DMS79 treated with DMSO at 0.1 percent for 48 hours (cell line): ENCODE measurements around the gene EIF2D.
"Not testable (repeated sequence)": the region's sequence is repeated elsewhere in the genome, so short reads cannot be mapped to it uniquely, and the experiment has no call there.

ENCODE experiments used
- DNase-seq: peaks from one replicate; lab custom pipeline; 2025; lab: John Stamatoyannopoulos, UW

The EIF2D gene

DNA sequence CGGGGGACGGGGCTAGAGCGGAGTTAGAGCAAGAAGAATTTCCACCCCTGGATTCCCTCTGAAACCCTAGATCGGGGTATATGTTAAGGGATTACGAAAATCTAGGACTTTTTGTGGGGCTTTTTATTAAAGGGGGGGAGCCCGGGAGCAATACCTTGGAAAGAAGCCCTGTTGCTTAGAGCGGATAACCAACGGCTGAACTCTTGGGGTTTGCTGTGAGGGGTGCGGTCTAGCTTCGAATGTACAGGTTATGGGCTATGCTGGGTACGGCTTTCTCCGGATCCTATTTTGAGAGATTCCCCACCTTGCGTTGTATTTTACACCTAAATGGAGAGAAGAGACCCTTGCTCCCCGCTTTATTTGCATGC lies 23.7 kb upstream of the EIF2D start:
- no peak for DNase-seq

DNA sequence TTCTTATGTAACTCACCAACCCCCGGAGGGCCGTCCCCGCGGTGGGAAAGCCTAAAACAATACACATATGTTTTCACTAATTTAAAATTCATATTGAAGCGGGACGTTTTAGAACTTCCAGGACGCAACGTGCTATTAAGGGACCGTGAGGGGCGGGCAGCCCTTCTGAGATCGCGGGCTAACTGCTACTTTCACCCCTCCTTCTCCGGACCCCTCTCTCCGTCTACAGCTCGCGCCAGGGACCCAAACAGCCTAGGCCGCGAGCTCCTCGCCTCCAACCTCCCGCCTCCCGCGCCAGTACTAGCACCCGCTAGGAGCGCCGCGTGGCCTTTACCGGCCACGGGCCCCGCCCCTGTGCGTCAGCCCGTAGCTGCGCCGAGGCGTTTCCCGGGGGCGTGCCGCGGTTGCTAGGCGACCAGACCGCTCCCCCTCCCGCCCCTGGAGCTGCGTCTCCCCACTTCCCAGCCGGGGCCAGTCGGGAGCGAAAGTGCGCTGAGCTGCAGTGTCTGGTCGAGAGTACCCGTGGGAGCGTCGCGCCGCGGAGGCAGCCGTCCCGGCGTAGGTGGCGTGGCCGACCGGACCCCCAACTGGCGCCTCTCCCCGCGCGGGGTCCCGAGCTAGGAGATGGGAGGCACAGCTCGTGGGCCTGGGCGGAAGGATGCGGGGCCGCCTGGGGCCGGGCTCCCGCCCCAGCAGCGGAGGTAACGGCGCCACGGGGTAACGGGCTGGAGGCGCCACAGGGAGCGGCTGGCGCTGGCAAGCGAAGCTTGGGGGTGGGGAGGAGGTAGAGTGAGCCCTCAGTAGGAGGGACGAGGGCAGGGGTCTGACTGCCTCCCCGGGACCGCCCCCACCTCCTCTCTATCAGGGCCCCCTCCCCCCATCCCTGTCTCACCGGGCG lies 23.1 kb upstream of the EIF2D start, which contains the start of gene DYRK3:
TSS of gene DYRK3 (plus strand) at position 457 of the 898 bp plus-strand sequence. CDS start at position 625, 168 bp downstream.
- DNase-seq = peak; percentile 80

DNA sequence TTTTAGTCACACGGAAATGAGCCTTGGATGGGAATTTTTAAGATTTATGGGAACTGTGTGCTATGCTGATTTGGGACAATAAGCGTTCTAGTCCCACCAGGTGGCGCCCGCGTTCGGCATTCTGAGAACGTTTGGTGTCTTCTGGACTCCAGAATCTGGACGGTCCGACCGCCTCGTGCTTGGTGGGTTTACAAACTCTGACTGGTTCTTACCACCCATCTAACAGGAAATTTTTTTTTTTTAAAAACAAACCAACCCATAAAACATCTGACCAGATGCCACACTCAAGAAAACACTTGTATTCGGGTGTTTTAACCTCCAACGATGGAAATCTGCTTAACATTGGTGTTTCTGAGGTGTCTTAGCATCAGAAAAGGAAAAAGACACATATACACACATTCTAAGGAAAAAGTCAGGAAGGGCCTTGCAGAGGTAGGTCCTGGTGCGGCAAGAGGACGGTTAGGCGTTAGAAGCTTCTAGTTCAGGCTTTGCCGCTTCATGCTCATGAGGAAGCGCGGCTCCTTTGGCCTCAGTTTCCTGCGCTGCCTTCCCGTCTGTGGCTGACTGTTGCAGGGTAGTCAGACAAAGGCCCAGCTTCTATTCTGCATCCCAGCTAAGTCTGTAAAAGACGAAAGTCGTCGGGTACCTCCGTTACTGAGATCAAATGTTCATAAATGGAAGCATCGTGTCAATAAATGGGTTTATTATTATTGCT lies 22.3 kb upstream of the EIF2D start:
- DNase-seq = peak; percentile 74

DNA sequence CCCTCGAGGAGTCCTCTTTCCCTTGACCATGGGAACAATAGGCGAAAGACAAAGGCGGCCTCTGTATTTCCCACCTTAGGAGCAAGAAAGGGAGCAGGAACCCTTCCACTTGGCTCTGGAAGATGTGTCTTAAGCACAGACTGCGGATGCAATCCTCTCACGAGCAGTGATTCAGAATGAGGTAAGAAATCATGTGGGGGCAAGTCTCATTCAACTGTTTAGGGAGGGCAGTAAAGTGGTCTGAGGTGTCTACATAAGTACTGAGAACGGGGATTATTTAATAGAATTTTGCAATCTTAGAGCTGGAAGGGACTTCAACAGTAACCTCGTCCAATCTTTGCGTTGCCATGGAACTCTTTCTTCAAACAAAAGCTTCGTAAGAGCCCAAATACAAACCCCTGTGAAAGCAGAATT lies 21.4 kb upstream of the EIF2D start:
- no peak for DNase-seq

DNA sequence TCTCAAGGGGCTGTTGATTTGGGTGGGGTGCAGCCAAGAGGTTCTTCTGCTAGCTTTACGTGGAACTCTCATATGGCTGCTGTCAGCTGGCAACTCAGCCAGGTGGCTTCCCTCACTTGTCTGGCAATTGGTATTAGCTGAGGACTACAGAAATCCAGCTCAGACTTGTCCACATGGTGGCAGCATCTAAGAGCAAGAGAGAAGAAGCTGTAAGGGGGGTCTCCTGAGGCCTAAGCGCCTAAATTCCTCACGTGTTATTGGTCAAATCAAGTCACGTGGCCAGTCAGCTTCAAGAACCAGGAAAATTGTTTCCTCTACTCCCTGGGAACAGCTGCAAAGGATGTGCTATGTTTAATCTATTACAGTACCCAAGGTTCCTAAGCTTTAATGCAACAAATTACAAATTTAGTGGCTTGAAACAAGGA lies 18.8 kb upstream of the EIF2D start:
- peak; percentile 40 for DNase-seq

DNA sequence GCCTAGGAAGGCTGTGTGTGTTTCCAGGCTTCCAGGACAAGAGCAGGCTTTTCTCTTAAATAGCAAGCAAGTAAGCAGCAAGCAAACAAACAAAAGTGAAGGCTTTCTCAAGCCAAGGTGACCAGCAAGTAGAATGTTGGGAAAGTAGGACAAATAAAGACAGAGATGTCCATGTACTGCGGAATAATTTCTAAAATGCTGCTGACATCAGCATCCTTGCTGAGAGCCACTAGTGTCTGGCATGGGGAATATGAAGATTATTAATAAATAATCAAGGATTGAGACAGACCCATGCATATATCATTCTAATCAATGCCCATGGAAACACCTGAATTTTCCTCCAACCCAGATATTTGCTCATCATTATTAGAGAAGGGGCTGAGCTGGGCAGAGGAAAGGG lies 16.7 kb upstream of the EIF2D start:
- no peak for DNase-seq

DNA sequence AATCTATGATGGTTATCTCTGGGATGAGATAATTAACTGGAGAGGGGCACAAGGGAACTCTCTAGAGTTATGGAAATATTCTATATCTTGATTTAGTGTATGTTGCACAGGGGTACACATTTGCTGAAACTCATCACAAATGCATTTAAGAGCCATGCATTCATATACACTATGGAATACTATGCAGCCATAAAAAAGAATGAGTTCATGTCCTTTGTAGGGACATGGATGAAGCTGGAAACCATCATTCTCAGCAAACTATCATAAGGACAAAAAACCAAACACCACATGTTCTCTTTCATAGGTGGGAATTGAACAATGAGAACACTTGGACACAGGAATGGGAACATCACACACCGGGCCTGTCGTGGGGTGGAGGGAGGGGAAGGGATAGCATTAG lies 14.1 kb upstream of the EIF2D start:
- DNase-seq = not testable (repeated sequence)

DNA sequence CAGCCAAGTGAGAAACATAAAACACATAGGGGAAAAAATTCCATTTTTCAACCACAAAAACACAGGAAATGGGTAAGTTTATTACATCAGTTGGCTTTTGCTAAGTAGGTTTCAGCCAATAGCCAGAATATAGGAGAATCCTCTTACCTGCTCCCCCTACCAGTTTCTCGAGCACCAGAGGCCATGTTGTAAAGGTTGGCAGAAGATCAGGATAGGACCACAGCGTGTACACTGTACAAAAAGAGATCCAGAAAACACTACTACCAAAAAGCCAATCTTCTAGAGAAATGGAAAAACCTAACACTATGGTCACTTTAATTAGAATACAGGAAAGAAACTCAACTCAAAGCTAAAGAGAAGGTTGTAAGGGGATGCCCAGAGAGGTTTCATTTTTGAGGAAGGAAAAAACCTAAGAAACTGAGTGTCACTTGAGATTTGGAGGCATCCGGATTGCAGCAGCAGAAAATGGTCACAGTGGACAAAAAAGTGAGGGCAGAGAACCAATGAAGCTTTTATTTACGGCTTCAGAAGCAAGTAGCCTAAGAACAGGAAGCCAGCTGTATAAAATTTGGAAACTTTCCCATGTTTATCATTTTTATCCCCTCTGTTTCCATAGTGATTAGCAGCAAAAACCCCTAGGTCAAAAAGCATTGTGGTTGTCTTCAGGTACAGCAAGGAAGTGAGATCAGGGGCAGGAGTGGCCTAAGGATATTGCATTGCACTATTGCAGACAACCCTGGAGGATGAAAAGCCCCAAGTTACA lies 2.9 kb downstream of the EIF2D start:
- no peak for DNase-seq

DNA sequence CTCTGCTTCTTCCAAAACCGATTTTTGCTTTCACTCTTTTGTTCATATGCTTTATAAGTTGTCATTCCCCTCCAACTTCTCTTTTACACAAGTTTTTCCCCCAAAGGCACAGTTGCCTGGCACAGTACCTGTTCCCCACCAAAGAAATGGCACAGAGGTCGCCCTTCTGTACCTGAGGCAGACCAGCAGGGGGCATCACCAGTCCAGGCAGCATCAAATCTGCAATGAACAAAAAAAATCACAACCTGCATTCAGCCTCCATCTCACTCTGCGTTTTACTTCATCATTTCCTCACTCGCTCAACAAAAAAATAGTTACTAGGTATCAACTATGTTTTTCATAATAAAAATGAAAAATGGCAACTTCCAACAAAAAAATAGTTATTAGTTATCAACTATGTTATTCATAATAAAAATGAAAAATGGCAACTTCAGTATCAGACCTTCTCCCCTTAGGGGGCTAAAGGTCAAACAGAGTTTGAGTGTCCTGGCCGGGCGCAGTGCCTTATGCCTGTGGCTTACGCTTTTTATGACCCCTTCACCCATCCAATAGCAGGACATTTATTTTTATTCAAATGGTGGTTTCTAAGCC lies 4.1 kb downstream of the EIF2D start:
- no peak for DNase-seq

DNA sequence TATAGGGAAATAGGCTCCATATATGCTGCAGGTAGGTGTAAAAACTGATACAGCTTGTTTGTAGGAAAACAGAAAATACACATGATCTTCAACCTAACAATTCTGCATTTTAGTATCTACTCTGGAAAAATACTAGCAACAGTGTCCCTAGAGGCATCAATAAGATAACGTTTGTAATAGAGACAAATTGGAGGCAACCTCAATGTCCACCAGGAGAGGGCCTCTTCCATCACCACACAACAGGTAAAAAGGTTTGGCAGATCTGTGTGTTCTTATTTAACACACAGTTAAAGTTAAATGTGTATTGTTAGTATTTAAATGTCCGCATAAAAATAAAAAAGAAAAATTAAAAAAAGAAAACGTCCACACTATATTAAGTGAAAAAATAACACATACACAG lies 5.4 kb downstream of the EIF2D start:
- DNase-seq = no peak

DNA sequence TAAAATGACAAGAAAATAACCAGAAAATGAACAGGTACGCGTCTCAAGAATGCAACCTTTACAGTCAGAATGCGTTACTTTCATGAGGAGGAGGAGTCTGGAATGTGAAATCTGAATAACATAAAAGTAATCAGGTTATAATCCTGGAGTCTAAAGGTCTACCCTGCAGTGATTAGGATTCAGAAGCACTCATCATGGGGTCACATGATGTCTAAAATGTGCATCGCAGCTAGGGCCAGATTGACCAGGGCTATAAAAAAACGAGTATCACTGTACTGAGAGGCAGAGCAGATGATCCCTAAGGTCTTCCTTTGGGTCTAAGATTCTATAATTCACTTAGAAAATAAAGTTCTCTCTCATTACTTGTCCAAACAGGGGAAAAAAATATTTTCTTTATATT lies 7.4 kb downstream of the EIF2D start:
- DNase-seq = no peak

DNA sequence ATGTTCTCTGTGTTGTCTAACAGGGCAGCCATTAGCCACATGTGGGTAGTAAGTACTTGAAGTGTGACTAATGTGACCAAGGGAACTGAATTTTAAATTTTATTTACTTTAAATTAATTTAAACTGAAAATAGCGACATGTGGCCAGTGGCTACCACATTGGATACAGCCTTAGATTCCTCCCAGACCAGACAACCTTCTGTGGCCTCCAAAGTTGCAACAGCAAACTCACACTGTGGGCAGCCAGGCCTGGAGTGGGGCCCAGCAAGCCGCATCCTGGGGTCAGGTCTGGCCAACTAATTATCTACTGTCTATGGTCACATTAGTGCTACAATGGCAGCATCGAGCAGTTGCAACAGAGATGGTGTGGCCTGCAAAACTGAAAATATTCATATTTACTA lies 11.7 kb downstream of the EIF2D start:
- no peak for DNase-seq

DNA sequence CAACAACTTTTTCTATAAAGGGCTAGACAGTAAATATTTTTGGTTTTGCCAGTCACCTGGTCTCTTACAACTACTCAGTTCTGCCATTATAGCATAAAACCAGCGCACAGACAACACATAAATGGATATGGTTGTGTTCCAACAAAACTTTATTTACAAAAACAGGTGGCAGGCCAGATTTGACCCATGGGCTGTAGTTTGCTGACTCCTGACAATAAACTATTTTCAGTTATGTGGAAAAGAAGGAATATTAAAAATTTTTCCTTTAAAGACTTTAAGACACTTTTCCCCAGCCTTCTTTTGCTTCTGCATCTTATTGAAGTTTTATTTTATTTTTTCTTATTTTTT lies 16.0 kb downstream of the EIF2D start:
- DNase-seq = no peak

DNA sequence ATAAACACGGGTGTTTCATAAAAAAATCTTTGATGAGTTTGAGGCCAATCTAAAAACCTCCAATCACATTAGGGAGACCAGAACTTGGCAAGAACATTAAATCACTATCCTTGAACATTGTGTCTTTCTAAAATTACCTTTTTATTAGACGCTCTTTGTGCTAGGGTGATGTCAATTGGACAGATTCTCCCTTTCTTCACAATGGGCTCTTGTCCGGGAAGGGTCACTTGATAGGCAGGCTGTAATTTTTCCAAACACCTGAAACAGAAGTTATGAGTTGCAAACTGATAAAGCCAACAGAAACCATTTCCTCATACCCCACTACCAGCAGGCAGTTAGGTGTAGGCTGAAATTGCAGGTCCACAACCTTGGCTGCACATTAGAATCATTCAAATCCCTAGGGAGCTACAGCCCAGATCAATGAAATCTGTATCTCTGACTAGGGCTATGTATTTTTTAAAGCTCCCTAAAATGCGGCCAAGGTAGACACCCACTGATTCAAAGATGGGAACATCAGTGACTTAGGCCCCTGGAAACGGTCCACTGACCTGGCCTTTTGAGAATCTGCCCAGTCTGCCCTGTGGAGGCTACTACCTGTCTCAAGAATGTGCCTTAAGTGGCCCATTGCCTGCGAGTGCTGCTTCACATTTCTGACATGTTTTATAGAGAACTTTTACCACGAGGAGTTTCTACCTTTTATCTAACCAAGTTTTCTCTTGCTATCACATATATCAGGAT lies 16.5 kb downstream of the EIF2D start:
- DNase-seq = no peak

DNA sequence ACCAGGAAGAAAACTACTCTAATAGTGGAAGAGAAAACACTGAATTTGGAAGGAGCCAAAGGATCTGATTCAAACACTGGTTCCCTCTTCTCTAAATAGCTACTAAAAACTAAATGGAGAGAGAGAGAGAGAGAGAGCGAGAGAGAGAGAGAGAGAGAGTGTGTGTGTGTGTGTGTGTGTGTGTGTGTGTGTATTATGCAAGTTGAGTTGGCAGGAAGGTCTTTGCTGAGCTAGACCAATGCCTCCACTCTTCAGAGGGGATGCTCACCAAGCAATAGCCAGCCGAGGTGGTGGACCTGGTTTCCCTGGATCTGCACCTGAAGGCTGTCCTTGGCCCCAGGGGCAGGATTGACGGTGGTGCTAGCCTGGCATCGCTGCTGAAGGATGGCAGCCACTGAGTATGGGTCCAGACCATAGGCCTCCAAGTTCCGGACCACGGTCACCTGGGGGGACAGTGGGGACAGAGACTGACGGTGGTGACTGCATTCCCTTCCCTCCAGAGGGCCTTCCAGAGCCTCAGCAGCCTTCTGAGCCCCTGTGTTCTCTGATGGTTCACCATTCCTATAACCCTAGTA lies 18.8 kb downstream of the EIF2D start:
- DNase-seq = no peak

DNA sequence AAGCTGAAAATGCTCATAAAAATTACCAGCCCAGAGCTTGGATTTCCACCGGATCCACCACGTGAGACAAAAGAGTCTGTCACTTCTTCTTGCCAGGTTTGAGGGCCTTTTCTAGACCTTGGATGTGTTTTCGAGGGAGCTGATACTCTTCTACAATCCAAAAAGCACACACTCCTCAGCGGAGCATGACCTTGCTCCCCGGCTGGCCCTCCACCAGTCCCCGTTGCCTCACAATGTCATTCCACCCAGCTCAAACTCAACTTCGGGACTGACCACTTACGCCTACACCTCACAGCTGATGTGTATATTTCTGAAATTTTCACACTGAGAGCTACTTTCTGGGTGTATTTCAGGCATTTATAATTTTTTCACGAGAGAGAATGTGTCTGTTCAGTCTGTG lies 20.6 kb downstream of the EIF2D start:
- DNase-seq = no peak

DNA sequence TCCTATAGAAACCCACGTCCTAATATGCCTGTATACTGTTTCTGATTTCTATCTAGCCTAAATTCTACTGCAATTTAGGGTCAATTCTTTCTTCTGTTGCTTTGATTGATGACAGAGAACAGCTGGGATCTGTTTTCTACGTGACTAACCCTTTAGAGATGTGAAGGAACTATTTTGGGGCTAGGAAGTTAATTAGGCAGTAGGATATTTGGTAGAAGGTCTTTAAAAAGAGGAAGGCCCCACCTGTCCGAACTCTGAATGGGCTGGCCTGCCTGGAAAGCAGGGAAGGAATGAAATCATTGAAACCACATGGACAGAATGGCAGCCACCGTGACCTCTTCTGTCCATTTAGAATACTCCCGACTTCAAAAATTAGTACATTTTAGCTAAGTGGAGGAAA lies 21.0 kb downstream of the EIF2D start:
- no peak for DNase-seq

DNA sequence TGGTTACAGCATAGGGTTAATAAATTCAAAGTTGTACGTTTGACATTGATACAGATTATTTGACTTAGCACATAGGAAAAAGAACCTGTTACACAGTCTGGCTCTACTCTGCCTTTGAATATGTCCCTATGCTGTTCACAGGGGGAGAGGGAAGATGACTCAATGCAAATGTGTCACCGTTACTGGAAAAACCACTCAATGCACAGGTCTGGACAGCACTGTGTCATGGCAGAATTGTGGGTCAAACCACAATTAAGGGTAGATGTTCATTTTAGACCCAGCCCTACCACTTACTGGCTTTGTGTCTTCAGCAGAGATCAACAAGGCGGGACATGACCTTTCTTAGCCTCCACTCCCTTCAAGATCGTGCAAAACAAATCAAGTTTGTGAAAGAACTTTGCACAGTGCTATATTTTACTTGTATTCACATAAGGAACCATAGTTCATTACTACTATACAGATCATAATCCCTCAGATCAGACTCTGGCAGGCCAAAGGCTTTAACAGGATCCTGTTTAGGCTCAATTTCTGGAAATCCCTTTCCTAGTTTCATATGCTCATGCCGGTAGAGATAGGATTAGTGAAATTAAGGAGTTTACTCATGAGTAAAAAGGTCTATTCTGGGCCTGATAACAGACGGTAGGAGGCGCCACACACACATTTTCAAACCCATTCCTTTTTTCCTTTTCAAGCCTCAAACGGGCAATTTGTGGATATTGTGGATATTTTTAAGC lies 22.1 kb downstream of the EIF2D start:
- no peak for DNase-seq

DNA sequence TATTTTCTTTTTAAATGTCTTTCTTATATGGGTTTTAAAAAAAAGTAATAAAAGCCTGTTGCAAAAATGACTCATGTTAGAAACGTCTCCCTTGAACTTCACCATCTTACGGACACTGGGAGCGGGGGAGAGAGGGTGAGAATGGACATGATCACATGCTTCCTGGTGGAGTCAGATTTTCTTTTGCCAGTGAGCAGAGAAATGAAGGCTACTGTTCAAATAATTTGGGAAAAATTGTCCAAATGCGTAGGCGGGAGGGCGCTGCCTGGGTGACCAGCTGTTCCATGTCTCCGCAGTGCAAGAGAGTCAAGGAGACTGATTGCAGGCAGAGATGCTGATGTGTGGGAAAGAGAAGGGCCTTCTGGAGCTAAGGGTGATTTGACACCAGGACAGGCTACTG lies 23.1 kb downstream of the EIF2D start:
- no peak for DNase-seq

DNA sequence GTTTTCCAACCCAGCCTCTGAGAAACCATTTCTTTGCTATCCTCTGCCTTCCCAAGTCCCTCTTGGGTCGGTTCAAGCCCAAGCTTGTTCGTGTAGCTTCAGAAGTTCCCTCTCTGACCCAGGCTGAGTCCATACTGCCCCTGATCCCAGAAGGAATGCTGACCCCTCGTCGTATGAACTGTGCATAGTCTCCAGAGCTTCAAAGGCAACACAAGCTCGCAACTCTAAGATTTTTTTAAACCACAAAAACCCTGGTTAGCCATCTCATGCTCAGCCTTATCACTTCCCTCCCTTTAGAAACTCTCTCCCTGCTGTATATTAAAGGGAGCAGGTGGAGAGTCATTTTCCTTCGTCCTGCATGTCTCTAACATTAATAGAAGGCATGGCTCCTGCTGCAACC lies 23.8 kb downstream of the EIF2D start:
- DNase-seq = no peak

DNA sequence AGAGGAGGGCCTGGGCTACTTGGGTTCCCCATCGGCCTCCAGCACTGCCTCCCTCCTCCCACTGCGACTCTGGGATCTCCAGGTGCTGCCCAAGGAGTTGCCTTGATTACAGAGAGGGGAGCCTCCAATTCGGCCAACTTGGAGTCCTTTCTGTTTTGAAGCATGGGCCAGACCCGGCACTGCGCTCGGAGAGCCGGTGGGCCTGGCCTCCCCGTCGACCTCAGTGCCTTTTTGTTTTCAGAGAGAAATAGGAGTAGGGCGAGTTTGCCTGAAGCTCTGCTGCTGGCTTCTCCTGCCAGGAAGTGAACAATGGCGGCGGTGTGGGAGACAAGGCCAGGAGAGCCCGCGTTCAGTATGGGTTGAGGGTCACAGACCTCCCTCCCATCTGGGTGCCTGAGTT lies 24.4 kb downstream of the EIF2D start:
- no peak for DNase-seq
